Measurements from ENCODE around the gene MAZ. TPM values are rescaled to one million over a fixed set of nuclear protein-coding genes. Genes with fewer than 3 reads are reported as not detected.

Gene MAZ
- polyA plus RNA-seq, 1 experiment = 172 TPM

- peaks cover 16% of the 10 kb centered on the region for H3K36me3 ChIP-seq (ENCODE audit: control insufficient read depth, insufficient read depth, low read length)
- no peak overlapping the region for H3K4me3 ChIP-seq (ENCODE audit: low read depth, low read length)
- no peak for DNase-seq (ENCODE audit: low read depth)
- POLR2A ChIA-PET = no interaction called here
- no peak for TF ChIP-seq CTCF (IDR thresholded peaks at IDR 0.05; ENCODE audit: insufficient read depth, low read depth, low read length)
- CTCF ChIA-PET = interaction anchor here (1.2 to 3.0 kb wide), 4 partner anchors 7 to 39 kb away, joined by 4 to 30 read pairs (median 15); partner anchors contain the start of genes MVP and PAGR1
- no peaks in the 10 kb centered on the region for H3K27me3 ChIP-seq (ENCODE audit: control insufficient read depth, insufficient read depth, low read length)
These were observed 2.9 kb downstream of the MAZ start for GRCh38 chr16:29809031-29809747.

- CTCF ChIA-PET = interaction anchor here (1.0 kb wide), 1 partner anchor 212 kb away, joined by 3 read pairs; no protein-coding TSS in a partner anchor
- POLR2A ChIA-PET = interaction anchor here (0.6 to 1.1 kb wide), 2 partner anchors 15 to 41 kb away, joined by 4 to 17 read pairs; no protein-coding TSS in a partner anchor
- TF ChIP-seq CTCF (IDR thresholded peaks at IDR 0.05; ENCODE audit: insufficient read depth, low read depth, low read length) = no peak
- no peak for DNase-seq (ENCODE audit: low read depth)
- Histone ChIP-seq H3K36me3 (ENCODE audit: control insufficient read depth, insufficient read depth, low read length) (peaks cover 16% of the 10 kb centered on the region), H3K27me3 (ENCODE audit: control insufficient read depth, insufficient read depth, low read length) (no peaks in the 10 kb centered on the region), H3K4me3 (ENCODE audit: low read depth, low read length) (no peak overlapping the region)
These were observed 3.7 kb downstream of the MAZ start for GRCh38 chr16:29809850-29810698.

- Histone ChIP-seq H3K4me3 (ENCODE audit: low read depth, low read length) (no peak overlapping the region), H3K36me3 (ENCODE audit: control insufficient read depth, insufficient read depth, low read length) (peaks cover 16% of the 10 kb centered on the region), H3K27me3 (ENCODE audit: control insufficient read depth, insufficient read depth, low read length) (no peaks in the 10 kb centered on the region)
- no peak for TF ChIP-seq CTCF (IDR thresholded peaks at IDR 0.05; ENCODE audit: insufficient read depth, low read depth, low read length)
- DNase-seq (ENCODE audit: low read depth) = no peak
- CTCF ChIA-PET = interaction anchor here (1.0 kb wide), 1 partner anchor 212 kb away, joined by 3 read pairs; no protein-coding TSS in a partner anchor
- POLR2A ChIA-PET = interaction anchor here (0.6 to 1.1 kb wide), 2 partner anchors 14 to 41 kb away, joined by 4 to 17 read pairs; no protein-coding TSS in a partner anchor
These were observed 4.4 kb downstream of the MAZ start for GRCh38 chr16:29810699-29811169.

GRCh38 chr16:29811170-29811895 lies 5.0 kb downstream of the MAZ start:
- peak; percentile 90 for DNase-seq (ENCODE audit: low read depth)
- TF ChIP-seq CTCF (IDR thresholded peaks at IDR 0.05; ENCODE audit: insufficient read depth, low read depth, low read length) = no peak
- CTCF ChIA-PET = interaction anchor here (1.4 kb wide), 1 partner anchor 254 kb away, joined by 3 read pairs; the partner anchor contains the start of gene ALDOA
- no peaks in the 10 kb centered on the region for H3K27me3 ChIP-seq (ENCODE audit: control insufficient read depth, insufficient read depth, low read length)
- peaks cover 16% of the 10 kb centered on the region for H3K36me3 ChIP-seq (ENCODE audit: control insufficient read depth, insufficient read depth, low read length)
- POLR2A ChIA-PET = interaction anchor here (1.1 kb wide), 1 partner anchor 13 kb away, joined by 4 read pairs; no protein-coding TSS in a partner anchor
- H3K4me3 ChIP-seq (ENCODE audit: low read depth, low read length) = peak overlapping the region; percentile 72

All from BJ (cell line).